ENCODE measurements around the gene PMPCA.

- no peak for TF ChIP-seq FOXM1 (IDR thresholded peaks at IDR 0.05; ENCODE audit: borderline replicate concordance)
- TF ChIP-seq NFRKB (IDR thresholded peaks at IDR 0.05), result no peak
- no peak for TF ChIP-seq ZNF384 (IDR thresholded peaks at IDR 0.05)
- no peak for TF ChIP-seq ARNT (IDR thresholded peaks at IDR 0.05)
- no peak for TF ChIP-seq FOXA1 (IDR thresholded peaks at IDR 0.05)
- no peak for TF ChIP-seq FOXK2 (IDR thresholded peaks at IDR 0.05)
- TF ChIP-seq SP1 (IDR thresholded peaks at IDR 0.05), result no peak
- no peak for TF ChIP-seq BHLHE40 (IDR thresholded peaks at IDR 0.05; ENCODE audit: borderline replicate concordance)
- TF ChIP-seq TARDBP (IDR thresholded peaks at IDR 0.05), result no peak
- TF ChIP-seq LEF1 (IDR thresholded peaks at IDR 0.05; ENCODE audit: borderline replicate concordance), result no peak
These were observed 8.6 kb downstream of the PMPCA start for GRCh38 chr9:136419092-136419420.

Data from HEK293T (cell line).